Liver (tissue), 9 donors: ENCODE results near the gene PPFIA2. TPM values are rescaled to one million over a fixed set of nuclear protein-coding genes. Genes with fewer than 3 reads are reported as not detected.

ENCODE experiments used
- DNase-seq: peaks from one replicate; pipeline ENCODE4 v3.0.0-alpha.2; 2017; ENCODE audit warnings: low spot score
- H3K27ac ChIP-seq, 2 donors: one replicate each; pipeline ENCODE4 v1.7.0; 2013; ENCODE audit warnings: inconsistent platforms in 2 of 2, low read length in 2 of 2, control low read depth in 1 of 2, low read depth in 1 of 2, mild to moderate bottlenecking in 1 of 2
- H3K27me3 ChIP-seq, 4 donors: one replicate each; pipeline versions ENCODE4 v1.6.1 to v1.7.0; 2013; ENCODE audit warnings: low read length in 3 of 4, inconsistent platforms in 1 of 4, mild to moderate bottlenecking in 1 of 4, moderate library complexity in 1 of 4; ENCODE audit not compliant: control insufficient read depth in 4 of 4, insufficient read depth in 4 of 4
- H3K36me3 ChIP-seq, 4 donors: one replicate each; pipeline versions ENCODE4 v1.6.1 to v1.7.0; 2013; ENCODE audit warnings: low read length in 3 of 4, mild to moderate bottlenecking in 3 of 4, low read depth in 1 of 4, moderate library complexity in 1 of 4; ENCODE audit not compliant: control insufficient read depth in 4 of 4, insufficient read depth in 3 of 4
- H3K4me1 ChIP-seq, 4 donors: one replicate each; pipeline versions ENCODE4 v1.6.1 to v1.7.0; 2013; ENCODE audit warnings: low read length in 3 of 4, mild to moderate bottlenecking in 3 of 4, moderate library complexity in 1 of 4; ENCODE audit not compliant: control insufficient read depth in 4 of 4, insufficient read depth in 4 of 4
- H3K4me3 ChIP-seq, 3 donors: one replicate each; pipeline versions ENCODE4 v1.6.1 to v1.7.0; 2013; ENCODE audit warnings: low read length in 3 of 3, control low read depth in 1 of 3, low read depth in 1 of 3, mild to moderate bottlenecking in 1 of 3
- H3K9ac ChIP-seq, 2 donors: one replicate each; pipeline ENCODE4 v1.7.0; 2013; ENCODE audit warnings: low read length in 2 of 2, mild to moderate bottlenecking in 2 of 2, moderate library complexity in 2 of 2, control low read depth in 1 of 2, low read depth in 1 of 2
- H3K9me3 ChIP-seq, 4 donors: one replicate each; pipeline versions ENCODE4 v1.6.1 to v1.7.0; 2013; ENCODE audit warnings: low read length in 3 of 4; ENCODE audit not compliant: control insufficient read depth in 4 of 4
- FOXA1 ChIP-seq: IDR thresholded peaks from 2 replicates; pipeline ENCODE4 v1.6.1; 2016; ENCODE audit warnings: antibody characterized with exemption
- FOXA2 ChIP-seq: IDR thresholded peaks from 2 replicates; pipeline ENCODE4 v1.6.1; 2016; ENCODE audit warnings: antibody characterized with exemption
- GABPA ChIP-seq, 2 donors: IDR thresholded peaks in 1 of 2; conservative IDR thresholded peaks in 1 of 2; 2 replicates each; pipeline ENCODE4 v1.6.1; 2016; ENCODE audit warnings: antibody characterized with exemption in 2 of 2, mild to moderate bottlenecking in 1 of 2, moderate library complexity in 1 of 2
- HNF4A ChIP-seq, 2 donors: conservative IDR thresholded peaks; 2 replicates each; pipeline ENCODE4 v1.6.1; 2016; ENCODE audit warnings: antibody characterized with exemption in 2 of 2, mild to moderate bottlenecking in 2 of 2
- HNF4G ChIP-seq: IDR thresholded peaks from 2 replicates; pipeline ENCODE4 v1.6.1; 2016; ENCODE audit warnings: antibody characterized with exemption
- JUND ChIP-seq, 2 donors: IDR thresholded peaks; 2 replicates each; pipeline ENCODE4 v1.6.1; 2016; ENCODE audit warnings: antibody characterized with exemption in 2 of 2
- NR2F2 ChIP-seq: IDR thresholded peaks from 2 replicates; pipeline ENCODE4 v1.6.1; 2016; ENCODE audit warnings: antibody characterized with exemption
- RAD21 ChIP-seq, 2 donors: IDR thresholded peaks; 2 replicates each; pipeline ENCODE4 v1.6.1; 2016; ENCODE audit warnings: antibody characterized with exemption in 2 of 2, mild to moderate bottlenecking in 2 of 2
- RXRA ChIP-seq, 2 donors: IDR thresholded peaks; 2 replicates each; pipeline ENCODE4 v1.6.1; 2017 to 2018; ENCODE audit warnings: antibody characterized with exemption in 2 of 2, mild to moderate bottlenecking in 1 of 2
- SP1 ChIP-seq: IDR thresholded peaks from 2 replicates; pipeline ENCODE4 v1.6.1; 2018; ENCODE audit warnings: antibody characterized with exemption, mild to moderate bottlenecking
- TAF1 ChIP-seq: conservative IDR thresholded peaks from 2 replicates; pipeline ENCODE4 v1.6.1; 2016; ENCODE audit warnings: antibody characterized with exemption, mild to moderate bottlenecking
- YY1 ChIP-seq: IDR thresholded peaks from 2 replicates; pipeline ENCODE4 v1.6.1; 2016; ENCODE audit warnings: antibody characterized with exemption, mild to moderate bottlenecking
- WGBS: extraction: QIAGEN DNeasy Blood & Tissue Kit; methylation state at CpG from one replicate; pipeline ENCODE4 v1.1.7; 2013; 5-methylcytosine and 5-hydroxymethylcytosine counted together
- polyA plus RNA-seq, 2 donors: library from polyadenylated mRNA; stranded (reverse) in 1 of 2; unstranded in 1 of 2; fragments of 200-250 nt in 1 of 2; fragments of >200 nt in 1 of 2; fragmentation: Nextera tagmentation in 1 of 2; extraction: Ambion mirVana in 1 of 2; gene quantifications; one replicate each; pipeline versions ENCODE4 v1.2.1 to v1.2.3, GENCODE V29; 2013 to 2015
- total RNA-seq, 2 donors: library from RNA; depleted of rRNA; stranded (reverse); fragments of >200 nt; gene quantifications; one replicate each; pipeline ENCODE4 v1.2.3, GENCODE V29; 2014
- TF ChIP-seq, protein P1 (sequence below): fragments of 150-350 bp; IDR thresholded peaks from 2 replicates; pipeline ENCODE4 v1.5.1; 2017; ENCODE audit warnings: improper control_type of control experiment, low read depth, low read length; ENCODE audit not compliant: missing input control
- TF ChIP-seq, protein P2 (sequence below): IDR thresholded peaks from 2 replicates; pipeline ENCODE4 v1.6.1; 2016; ENCODE audit warnings: antibody characterized with exemption
- TF ChIP-seq, protein P3 (sequence below): IDR thresholded peaks from 2 replicates; pipeline ENCODE4 v1.6.1; 2016; ENCODE audit warnings: antibody characterized with exemption
- TF ChIP-seq, protein P4 (sequence below): IDR thresholded peaks from 2 replicates; pipeline ENCODE4 v1.6.1; 2016; ENCODE audit warnings: antibody characterized with exemption, mild to moderate bottlenecking
- TF ChIP-seq, protein P5 (sequence below): IDR thresholded peaks from 2 replicates; pipeline ENCODE4 v1.6.1; 2016; ENCODE audit warnings: antibody characterized with exemption
- donor health status: healthy.
- donor health status: healthy.
- donor health status: healthy.
- donor health status: healthy.
- donor health status: healthy.

PPFIA2 gene
- total and polyA plus RNA-seq, 4 donors, result 0.05 to 0.50 (median 0.22) TPM; not detected in 1

DNA sequence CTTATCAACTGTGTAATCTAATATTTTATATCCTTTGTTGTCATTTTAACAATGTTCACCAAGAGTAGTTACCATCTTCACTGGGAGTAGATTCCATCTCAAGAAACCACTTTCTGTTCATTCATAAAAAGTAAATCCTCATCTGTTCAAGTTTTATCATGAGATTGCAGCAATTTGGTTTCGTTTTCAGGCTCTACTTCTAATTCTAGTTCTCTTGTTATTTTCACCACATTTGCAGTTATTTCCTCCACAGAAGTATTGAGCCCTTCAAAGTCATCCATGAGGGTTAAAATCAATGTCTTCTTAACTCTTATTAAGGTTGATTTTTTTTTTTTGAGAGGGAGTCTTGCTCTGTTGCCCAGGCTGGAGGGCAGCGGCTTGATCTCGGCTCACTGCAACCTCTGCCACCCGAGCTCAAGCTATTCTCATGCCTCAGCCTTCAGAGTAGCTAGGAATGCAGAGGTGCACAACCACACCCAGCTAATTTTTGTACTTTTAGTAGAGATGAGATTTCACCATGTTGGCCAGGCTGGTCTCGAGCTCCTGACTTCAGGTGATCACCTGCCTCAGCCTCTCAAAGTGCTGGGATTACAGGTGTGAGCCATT is 404.7 kb downstream of the PPFIA2 start:
- H3K4me1 ChIP-seq, result no peaks in the 10 kb centered on the region
- no peak for DNase-seq
- no peak overlapping the region for H3K9ac ChIP-seq
- TF ChIP-seq YY1, result no peak
- TF ChIP-seq, protein P1, sequence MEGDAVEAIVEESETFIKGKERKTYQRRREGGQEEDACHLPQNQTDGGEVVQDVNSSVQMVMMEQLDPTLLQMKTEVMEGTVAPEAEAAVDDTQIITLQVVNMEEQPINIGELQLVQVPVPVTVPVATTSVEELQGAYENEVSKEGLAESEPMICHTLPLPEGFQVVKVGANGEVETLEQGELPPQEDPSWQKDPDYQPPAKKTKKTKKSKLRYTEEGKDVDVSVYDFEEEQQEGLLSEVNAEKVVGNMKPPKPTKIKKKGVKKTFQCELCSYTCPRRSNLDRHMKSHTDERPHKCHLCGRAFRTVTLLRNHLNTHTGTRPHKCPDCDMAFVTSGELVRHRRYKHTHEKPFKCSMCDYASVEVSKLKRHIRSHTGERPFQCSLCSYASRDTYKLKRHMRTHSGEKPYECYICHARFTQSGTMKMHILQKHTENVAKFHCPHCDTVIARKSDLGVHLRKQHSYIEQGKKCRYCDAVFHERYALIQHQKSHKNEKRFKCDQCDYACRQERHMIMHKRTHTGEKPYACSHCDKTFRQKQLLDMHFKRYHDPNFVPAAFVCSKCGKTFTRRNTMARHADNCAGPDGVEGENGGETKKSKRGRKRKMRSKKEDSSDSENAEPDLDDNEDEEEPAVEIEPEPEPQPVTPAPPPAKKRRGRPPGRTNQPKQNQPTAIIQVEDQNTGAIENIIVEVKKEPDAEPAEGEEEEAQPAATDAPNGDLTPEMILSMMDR, result no peak
- no peak for TF ChIP-seq HNF4A (conservative IDR thresholded peaks at IDR 0.05)
- TF ChIP-seq, protein P2, sequence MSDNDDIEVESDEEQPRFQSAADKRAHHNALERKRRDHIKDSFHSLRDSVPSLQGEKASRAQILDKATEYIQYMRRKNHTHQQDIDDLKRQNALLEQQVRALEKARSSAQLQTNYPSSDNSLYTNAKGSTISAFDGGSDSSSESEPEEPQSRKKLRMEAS, result no peak
- TF ChIP-seq RXRA (IDR thresholded peaks at IDR 0.05), result no peak
- TF ChIP-seq FOXA1, result no peak
- TF ChIP-seq RAD21 (IDR thresholded peaks at IDR 0.05), result no peak
- no peak for TF ChIP-seq NR2F2
- no peak for TF ChIP-seq GABPA (IDR thresholded peaks at IDR 0.05 in 1 of 2, conservative IDR thresholded peaks at IDR 0.05 in 1 of 2)
- TF ChIP-seq, protein P3, sequence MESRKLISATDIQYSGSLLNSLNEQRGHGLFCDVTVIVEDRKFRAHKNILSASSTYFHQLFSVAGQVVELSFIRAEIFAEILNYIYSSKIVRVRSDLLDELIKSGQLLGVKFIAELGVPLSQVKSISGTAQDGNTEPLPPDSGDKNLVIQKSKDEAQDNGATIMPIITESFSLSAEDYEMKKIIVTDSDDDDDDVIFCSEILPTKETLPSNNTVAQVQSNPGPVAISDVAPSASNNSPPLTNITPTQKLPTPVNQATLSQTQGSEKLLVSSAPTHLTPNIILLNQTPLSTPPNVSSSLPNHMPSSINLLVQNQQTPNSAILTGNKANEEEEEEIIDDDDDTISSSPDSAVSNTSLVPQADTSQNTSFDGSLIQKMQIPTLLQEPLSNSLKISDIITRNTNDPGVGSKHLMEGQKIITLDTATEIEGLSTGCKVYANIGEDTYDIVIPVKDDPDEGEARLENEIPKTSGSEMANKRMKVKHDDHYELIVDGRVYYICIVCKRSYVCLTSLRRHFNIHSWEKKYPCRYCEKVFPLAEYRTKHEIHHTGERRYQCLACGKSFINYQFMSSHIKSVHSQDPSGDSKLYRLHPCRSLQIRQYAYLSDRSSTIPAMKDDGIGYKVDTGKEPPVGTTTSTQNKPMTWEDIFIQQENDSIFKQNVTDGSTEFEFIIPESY, result no peak
- TF ChIP-seq FOXA2, result no peak
- TF ChIP-seq, protein P4, sequence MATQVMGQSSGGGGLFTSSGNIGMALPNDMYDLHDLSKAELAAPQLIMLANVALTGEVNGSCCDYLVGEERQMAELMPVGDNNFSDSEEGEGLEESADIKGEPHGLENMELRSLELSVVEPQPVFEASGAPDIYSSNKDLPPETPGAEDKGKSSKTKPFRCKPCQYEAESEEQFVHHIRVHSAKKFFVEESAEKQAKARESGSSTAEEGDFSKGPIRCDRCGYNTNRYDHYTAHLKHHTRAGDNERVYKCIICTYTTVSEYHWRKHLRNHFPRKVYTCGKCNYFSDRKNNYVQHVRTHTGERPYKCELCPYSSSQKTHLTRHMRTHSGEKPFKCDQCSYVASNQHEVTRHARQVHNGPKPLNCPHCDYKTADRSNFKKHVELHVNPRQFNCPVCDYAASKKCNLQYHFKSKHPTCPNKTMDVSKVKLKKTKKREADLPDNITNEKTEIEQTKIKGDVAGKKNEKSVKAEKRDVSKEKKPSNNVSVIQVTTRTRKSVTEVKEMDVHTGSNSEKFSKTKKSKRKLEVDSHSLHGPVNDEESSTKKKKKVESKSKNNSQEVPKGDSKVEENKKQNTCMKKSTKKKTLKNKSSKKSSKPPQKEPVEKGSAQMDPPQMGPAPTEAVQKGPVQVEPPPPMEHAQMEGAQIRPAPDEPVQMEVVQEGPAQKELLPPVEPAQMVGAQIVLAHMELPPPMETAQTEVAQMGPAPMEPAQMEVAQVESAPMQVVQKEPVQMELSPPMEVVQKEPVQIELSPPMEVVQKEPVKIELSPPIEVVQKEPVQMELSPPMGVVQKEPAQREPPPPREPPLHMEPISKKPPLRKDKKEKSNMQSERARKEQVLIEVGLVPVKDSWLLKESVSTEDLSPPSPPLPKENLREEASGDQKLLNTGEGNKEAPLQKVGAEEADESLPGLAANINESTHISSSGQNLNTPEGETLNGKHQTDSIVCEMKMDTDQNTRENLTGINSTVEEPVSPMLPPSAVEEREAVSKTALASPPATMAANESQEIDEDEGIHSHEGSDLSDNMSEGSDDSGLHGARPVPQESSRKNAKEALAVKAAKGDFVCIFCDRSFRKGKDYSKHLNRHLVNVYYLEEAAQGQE, result no peak
- no peak for TF ChIP-seq JUND (IDR thresholded peaks at IDR 0.05)
- no peak for TF ChIP-seq SP1
- TF ChIP-seq, protein P5, sequence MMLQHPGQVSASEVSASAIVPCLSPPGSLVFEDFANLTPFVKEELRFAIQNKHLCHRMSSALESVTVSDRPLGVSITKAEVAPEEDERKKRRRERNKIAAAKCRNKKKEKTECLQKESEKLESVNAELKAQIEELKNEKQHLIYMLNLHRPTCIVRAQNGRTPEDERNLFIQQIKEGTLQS, result no peak
- TF ChIP-seq TAF1, result no peak
- no peak for TF ChIP-seq HNF4G
- H3K27ac ChIP-seq, result no peak overlapping the region
- WGBS, result 79% methylated on average over 5 of the region's 5 CpGs
- H3K4me3 ChIP-seq, result no peak overlapping the region
- H3K9me3 ChIP-seq, result no peaks in the 10 kb centered on the region
- peaks cover 0 to 3% (median 0%) of the 10 kb centered on the region in 4 donors for H3K27me3 ChIP-seq
- H3K36me3 ChIP-seq, result no peaks in the 10 kb centered on the region
